GM04503 (cell line): ENCODE measurements around the gene LRRC37A3.
"Not testable (repeated sequence)": the region's sequence is repeated elsewhere in the genome, so short reads cannot be mapped to it uniquely, and the experiment has no call there.

ENCODE experiments used
- DNase-seq: peaks from one replicate; pipeline ENCODE4 v3.0.0-alpha.2; 2012; ENCODE audit warnings: low read depth

LRRC37A3 gene

DNA sequence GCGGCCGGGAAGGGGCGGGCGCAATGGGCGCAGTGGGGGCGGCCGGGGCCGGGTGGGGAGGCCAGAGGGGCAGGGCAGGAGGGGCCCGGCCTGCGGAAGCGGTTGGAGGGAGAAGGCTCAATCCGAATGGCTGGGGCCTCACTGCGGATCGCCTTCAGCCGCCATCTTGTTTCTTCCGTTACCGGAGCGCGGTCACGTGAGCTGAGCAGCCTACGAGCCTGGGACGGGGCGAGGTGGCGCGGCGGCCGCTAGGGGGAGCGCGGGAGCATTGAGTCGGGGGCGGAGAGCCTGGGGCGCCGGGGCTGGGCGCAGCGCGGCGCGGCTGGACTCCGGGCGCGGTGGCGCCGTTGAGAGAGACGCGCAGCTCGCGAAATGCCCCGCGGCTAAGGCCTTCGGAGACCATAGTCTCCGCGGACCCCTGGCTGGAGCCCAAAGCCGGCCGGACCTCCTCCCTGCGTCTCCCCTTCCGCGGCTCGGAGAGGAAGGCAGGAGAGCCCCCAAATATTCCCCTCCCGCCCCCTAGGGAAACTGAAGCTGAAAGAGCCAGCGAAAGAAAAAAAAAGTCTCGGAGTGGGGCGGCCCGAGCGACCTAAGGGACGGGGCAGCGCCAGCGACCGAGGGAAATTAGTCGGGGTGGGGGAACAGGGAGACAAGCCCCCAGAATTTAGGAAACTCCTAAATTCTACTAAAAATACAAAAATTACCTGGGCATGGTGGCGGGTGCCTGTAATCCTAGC lies at the start of gene LRRC37A3:
Gene LRRC37A3, minus strand, starts transcription at position 190 of the 737 bp plus-strand sequence. CDS start 22,221 bp downstream, outside the sequence.
- peak; percentile 37 for DNase-seq

- not testable (repeated sequence) for DNase-seq
These were observed 46.6 kb upstream of the LRRC37A3 start for GRCh38 chr17:64965873-64966287.

- DNase-seq: not testable (repeated sequence)
These were observed 46.1 kb upstream of the LRRC37A3 start for GRCh38 chr17:64965256-64965872.

GRCh38 chr17:64964796-64965195 lies 45.5 kb upstream of the LRRC37A3 start:
- DNase-seq: no peak

- DNase-seq: not testable (repeated sequence)
These were observed 44.5 kb upstream of the LRRC37A3 start for GRCh38 chr17:64963814-64964213.

- not testable (repeated sequence) for DNase-seq
These were observed 42.5 kb upstream of the LRRC37A3 start for GRCh38 chr17:64961563-64962378.

DNA sequence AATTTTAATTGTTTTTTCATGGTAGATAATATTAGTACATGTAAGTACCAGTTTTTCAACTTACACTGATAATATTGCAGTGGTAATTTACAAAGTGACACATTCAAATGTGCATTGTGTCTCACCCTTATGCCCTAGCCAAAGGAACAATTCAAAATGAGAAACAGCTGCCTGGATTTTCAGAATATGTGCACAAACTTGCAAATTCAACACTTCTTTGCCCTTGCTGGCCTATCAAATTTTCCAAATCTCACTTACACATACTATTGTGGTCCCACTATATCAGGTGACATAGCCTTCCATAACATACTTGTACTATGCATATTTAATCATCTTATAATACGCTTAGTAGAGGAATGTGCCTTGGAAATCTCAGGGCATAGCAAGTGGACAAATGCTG lies 32.6 kb upstream of the LRRC37A3 start:
- no peak for DNase-seq

DNA sequence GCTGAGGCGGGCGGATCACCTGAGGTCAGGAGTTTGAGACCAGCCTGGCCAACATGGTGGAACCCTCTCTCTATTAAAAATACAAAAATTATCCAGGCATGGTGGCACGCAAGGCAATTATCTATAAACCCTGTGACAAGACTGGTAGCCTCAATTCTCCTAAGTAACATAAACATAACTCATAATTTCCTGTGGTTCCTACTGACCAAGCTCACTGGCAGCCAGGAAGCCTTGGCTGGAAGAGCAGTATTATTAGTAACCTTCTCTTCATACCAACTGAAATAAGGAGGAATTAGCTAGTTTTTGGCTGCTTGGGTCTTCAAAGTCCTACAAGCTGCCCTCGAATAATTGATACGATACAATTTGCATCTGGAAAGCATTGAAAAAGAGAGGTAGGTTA lies 31.6 kb upstream of the LRRC37A3 start:
- no peak for DNase-seq

DNA sequence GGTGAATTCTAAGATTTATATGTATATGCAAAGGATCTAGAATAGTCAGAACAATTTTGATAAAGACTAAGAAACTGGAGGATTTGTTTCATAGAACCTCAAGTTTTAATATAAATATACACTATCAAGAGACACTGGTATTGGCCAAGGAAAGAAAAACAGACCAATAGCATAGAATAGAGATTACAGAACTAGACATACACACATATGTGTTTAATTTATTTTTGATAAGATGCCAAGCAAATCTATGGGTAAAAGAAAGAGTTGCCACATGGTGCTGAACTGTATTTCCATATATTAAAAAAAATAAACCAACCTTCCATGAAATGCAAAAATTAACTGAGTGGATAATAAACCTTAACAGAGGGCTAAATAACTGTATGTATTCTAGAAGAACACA lies 27.9 kb upstream of the LRRC37A3 start:
- DNase-seq: no peak

GRCh38 chr17:64941761-64942160 lies 22.5 kb upstream of the LRRC37A3 start:
- DNase-seq: no peak

DNA sequence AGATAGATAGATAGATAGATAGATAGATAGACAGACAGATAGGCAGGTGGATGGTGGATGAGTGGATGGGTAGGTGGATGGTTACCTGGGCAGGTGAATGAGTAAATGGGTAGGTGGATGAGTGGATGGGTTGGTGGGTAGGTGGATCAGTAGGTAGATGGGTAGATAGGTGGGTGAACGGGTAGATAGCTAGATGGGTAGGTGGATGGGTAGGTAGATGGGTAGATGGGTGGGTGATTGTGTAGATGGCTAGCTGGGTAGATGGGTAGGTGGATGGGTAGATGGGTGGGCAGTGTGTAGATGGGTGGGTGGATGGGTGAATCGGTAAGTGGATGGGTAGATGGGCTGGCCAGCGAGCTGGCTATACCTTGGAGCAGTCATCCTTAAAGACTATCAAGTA lies 21.8 kb upstream of the LRRC37A3 start:
- DNase-seq: no peak

DNA sequence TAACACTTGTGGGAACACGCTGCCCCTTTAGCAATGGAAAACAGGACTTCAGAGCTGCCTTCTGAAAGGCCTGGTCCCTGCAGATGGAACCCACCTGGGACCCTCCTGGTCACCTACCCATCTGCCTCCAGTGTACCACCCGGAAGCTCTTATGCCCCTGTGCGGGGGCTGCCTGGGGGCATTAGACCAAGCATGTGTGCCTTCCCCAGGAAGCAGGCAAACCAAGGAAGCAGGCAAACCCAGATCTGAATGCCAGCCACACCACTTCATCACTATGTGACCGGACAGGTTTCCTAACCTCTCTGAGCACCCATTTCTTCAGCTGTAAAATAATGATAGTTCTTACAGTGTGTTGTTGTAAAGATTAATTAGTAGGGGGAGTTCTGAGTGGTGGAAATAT lies 20.8 kb upstream of the LRRC37A3 start:
- DNase-seq: no peak

DNA sequence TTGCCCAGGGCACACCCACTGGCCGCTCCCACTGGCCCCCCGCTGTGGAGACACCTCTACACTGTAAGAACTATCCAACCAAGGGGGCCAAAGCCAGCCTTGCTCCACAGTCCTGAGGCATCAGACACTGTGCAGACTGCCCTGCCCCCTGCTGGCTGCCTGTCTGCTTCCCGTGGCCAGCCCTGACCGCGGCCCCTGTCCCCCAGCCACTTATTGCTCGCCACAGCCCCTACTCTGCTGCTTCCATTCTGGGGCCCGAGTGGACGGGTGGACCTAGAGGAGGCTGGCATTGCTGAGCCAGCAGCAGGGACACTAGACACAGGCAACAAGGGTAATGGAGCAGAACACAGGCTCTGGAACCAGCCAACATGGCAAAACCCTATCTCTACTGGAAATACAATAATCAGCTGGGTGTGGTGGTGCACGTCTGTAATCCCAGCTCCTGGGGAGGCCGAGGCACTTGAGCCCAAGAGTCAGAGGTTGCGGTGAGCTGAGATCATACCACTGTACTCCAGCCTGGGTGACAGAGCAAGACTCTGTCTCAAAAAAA lies 19.7 kb upstream of the LRRC37A3 start:
- DNase-seq: no peak

- no peak for DNase-seq
These were observed 19.0 kb upstream of the LRRC37A3 start for GRCh38 chr17:64938290-64938689.

GRCh38 chr17:64936117-64936516 lies 16.8 kb upstream of the LRRC37A3 start:
- DNase-seq: no peak

DNA sequence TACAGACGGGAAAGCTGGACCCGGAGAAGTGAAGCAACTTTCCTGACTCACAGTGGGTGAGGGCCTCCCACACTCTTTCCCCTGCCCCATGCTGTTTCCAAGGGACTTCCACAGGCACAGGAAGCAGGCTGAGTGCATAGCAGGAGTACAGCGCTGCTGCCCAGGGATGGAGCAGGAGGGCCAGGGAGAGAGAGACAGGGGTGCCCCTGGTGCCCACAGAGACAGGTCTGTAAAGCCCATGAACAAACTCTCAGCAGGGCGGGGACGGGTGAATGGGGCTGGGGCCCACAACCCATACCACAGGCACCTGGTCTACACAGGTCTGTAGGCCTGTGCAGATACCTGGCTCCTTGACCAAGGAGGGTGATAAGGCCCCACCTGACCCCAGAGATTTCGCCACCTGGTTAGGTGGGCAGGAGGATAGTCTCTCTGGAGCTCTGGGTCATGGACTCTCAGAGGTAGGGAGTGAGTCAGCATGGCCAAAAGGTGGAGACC lies 15.1 kb upstream of the LRRC37A3 start:
- not testable (repeated sequence) for DNase-seq

DNA sequence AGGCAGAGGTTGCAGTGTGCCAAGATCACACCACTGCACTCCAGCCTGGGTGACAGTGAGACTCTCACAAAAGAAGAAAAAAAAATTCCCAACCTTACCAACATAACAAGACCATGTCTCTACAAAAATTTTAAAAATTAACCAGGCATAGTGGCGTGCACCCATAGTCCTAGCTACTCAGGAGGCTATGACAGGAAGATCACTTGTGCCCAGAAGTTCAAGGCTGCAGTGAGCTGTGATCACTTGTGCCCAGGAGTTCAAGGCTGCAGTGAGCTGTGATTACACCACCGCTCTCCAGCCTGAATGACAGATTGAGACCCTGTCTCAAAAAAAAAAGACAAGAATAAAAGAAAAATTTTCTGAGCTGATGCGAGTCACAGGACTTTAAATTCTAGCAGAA lies 13.6 kb upstream of the LRRC37A3 start:
- not testable (repeated sequence) for DNase-seq

DNA sequence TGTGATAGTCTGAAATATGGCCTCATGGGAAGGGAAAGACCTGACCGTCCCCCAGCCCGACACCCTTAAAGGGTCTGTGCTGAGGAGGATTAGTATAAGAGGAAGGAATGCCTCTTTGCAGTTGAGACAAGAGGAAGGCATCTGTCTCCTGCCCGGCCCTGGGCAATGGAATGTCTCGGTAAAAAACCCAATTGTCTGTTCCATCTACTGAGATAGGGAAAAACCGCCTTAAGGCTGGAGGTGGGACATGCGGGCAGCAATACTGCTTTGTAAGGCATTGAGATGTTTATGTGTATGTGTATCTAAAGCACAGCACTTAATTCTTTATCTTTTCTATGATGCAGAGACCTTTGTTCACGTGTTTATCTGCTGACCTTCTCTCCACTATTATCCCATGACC lies 11.1 kb upstream of the LRRC37A3 start:
- not testable (repeated sequence) for DNase-seq

DNA sequence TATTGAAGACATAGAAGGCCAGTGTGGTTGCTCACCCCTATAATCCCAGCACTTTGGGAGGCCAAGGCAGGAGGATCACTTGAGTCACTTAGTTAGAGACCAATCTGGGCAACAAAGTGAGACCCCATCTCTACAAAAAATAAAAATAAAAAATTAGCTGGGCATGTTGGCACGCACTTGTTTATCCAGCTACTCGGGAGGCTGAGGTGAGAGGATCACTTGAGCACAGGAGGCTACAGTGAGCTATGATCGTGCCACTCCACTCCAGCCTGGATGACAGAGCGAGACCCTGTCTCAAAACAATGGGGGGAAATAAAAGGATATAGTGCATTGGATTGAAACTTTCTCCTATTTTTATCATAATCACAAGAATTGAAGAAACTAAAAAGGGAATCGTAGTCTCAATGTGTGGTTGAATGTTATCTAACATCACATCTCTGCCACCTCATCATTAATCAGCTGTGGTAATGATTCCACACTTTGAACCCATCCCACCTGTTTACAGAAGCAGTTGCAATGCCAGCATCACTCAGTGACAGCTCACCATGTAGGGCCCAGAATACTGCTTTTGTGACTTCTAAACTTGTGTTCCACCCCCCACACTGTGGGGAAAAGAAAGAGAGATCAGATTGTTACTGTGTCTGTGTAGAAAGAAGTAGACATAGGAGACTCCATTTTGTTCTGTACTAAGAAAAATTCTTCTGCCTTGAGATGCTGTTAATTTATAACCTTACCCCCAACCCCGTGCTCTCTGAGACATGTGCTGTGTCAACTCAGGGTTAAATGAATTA lies 10.3 kb upstream of the LRRC37A3 start:
- DNase-seq: not testable (repeated sequence)

DNA sequence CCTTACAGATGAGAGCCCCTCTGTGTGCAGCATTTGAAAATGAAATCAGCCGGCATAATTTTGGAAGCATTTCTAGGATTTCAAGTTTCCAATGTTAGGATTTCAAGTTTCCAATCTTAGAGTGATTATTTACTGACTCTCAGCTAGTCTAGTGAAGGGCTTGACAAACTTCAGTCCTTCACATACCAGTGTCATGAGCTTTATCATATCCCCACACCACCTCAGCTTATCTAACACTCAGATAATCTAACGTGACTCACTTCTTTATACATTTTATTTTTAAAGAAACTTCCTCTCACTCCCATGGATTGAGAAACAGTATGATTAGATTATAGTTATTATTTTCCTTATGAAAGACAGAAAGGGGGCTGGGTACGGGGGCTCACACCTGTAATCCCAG lies 9.4 kb upstream of the LRRC37A3 start:
- not testable (repeated sequence) for DNase-seq

GRCh38 chr17:64927444-64927843 lies 8.2 kb upstream of the LRRC37A3 start:
- DNase-seq: peak; percentile 8
